Naive B cell (primary cell): ENCODE results near the gene SAMD4A. TPM values are rescaled to one million over a fixed set of nuclear protein-coding genes. Genes with fewer than 3 reads are reported as not detected.

ENCODE experiments used
- ATAC-seq, 2 donors: fragments of 150-1000 bp; cut with Tn5 transposase; 2 replicates each; pipeline ENCODE4 v1.10.0; 2021; ENCODE audit warnings: low read depth in 2 of 2, mild to moderate bottlenecking in 2 of 2, moderate library complexity in 2 of 2
- DNase-seq: peaks from one replicate; pipeline ENCODE4 v3.0.0; 2022
- H3K27ac Mint-ChIP-seq, 6 donors: one replicate each; pipeline ENCODE4 v1.8.0; 2020 to 2022; ENCODE audit warnings: mild to moderate bottlenecking in 6 of 6, mixed read lengths in 6 of 6, moderate library complexity in 5 of 6, inconsistent platforms in 2 of 6
- H3K27me3 Mint-ChIP-seq, 3 donors: one replicate each; pipeline ENCODE4 v1.8.0; 2021 to 2022; ENCODE audit warnings: mixed read lengths in 3 of 3, mild to moderate bottlenecking in 1 of 3
- H3K36me3 Mint-ChIP-seq, 2 donors: one replicate each; pipeline ENCODE4 v1.8.0; 2020 to 2022; ENCODE audit warnings: mixed read lengths in 2 of 2, inconsistent platforms in 1 of 2, mild to moderate bottlenecking in 1 of 2
- H3K4me1 Mint-ChIP-seq, 3 donors: one replicate each; pipeline ENCODE4 v1.8.0; 2020 to 2022; ENCODE audit warnings: mixed read lengths in 3 of 3, inconsistent platforms in 1 of 3, mild to moderate bottlenecking in 1 of 3, moderate library complexity in 1 of 3
- H3K4me3 Mint-ChIP-seq, 8 donors: one replicate each; pipeline ENCODE4 v1.8.0; 2020 to 2022; ENCODE audit warnings: mild to moderate bottlenecking in 8 of 8, mixed read lengths in 8 of 8, moderate library complexity in 8 of 8, inconsistent platforms in 2 of 8
- H3K9me3 Mint-ChIP-seq, 7 donors: one replicate each; pipeline ENCODE4 v1.8.0; 2020 to 2022; ENCODE audit warnings: mixed read lengths in 7 of 7, mild to moderate bottlenecking in 5 of 7, inconsistent platforms in 2 of 7, moderate library complexity in 1 of 7
- polyA plus RNA-seq, 6 donors: library from polyadenylated mRNA; unstranded; fragments of 300-500 nt; fragmentation: Illumina TruSeq; gene quantifications; one replicate each; pipeline ENCODE4 v1.2.3, GENCODE V29; 2021; ENCODE audit warnings: low read depth in 6 of 6

Gene SAMD4A
- polyA plus RNA-seq, 6 donors from 2014 or later = 0.84 to 2.1 (median 1.2) TPM; not detected in 1

DNA sequence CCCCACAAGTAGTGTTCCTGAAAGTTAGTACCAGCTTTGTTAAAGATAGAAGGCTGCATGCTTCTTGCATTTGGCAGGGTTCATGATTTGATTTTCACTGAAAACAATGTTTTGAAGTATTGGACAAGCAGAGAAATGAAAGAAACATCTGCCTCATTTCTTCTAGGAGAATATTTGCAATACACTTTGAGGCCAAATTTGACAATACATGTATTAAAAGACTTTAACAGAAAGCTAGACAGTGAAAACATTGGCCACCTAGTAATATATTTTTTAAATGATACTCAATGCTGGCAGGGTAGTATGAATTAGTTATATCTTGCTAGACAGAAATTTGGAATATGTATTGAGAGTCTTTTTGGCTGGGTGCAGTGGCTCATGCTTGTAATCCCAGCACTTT, 267.2 kb downstream of the SAMD4A start:
- Mint-ChIP-seq H3K9me3 (peaks cover 0 to 16% (median 8%) of the 10 kb centered on the region in 7 donors), H3K27me3 (no peaks in the 10 kb centered on the region), H3K4me1 (no peaks in the 10 kb centered on the region), H3K27ac (no peak overlapping the region), H3K4me3 (no peak overlapping the region), H3K36me3 (peaks cover 4 to 10% of the 10 kb centered on the region in 2 donors)
- ATAC-seq (no peak), DNase-seq (no peak)

DNA sequence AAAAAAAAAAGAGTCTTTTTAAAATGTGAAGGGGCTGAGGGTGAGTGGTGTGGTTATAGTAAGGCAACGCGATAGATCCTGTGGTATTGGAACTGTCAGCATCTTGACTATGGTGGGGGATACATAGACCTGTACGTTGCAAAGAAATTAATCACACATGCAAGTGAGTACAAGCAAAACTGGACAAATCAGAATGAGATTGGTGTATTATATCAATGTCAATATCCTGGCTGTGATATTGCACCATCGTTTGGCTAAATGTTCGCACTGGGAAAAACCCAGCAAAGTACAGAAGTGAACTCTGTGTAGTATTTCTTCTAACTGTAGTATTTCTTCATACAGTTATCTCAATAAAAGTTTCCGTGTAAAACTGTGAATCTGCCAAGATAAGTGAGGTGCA, 267.8 kb downstream of the SAMD4A start:
- H3K9me3 Mint-ChIP-seq = peaks cover 0 to 16% (median 8%) of the 10 kb centered on the region in 7 donors
- no peak for ATAC-seq

DNA sequence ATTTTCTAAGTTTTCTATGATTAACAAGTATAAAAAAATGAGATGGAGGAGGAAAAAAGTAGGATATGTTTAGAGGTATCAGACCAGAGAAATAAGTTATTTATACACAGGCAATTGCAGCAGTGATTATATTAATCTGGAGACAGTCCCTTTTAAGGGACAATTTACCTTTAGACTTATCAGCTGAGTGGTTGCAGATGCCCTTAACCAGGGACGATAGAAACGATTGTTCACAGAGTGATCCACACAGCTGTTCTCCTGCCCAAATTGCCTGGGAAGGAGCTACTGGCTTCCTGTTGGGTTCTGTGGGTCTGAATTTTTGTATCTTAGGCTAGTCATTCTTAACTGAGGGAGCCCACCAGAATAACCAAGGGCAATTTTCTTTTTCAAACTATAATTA, 269.3 kb downstream of the SAMD4A start:
- Mint-ChIP-seq H3K27ac (no peak overlapping the region), H3K4me3 (no peak overlapping the region), H3K9me3 (peaks cover 0 to 8% (median under 1%) of the 10 kb centered on the region in 7 donors), H3K4me1 (no peaks in the 10 kb centered on the region), H3K27me3 (no peaks in the 10 kb centered on the region), H3K36me3 (peaks cover 25 to 29% of the 10 kb centered on the region in 2 donors)
- ATAC-seq (no peak), DNase-seq (no peak)

More for the DNA sequence above, 267.8 kb downstream of the SAMD4A start:
- no peak for DNase-seq
- Mint-ChIP-seq H3K36me3 (peaks cover 10 to 17% of the 10 kb centered on the region in 2 donors), H3K27me3 (no peaks in the 10 kb centered on the region), H3K4me3 (no peak overlapping the region), H3K4me1 (no peaks in the 10 kb centered on the region), H3K27ac (no peak overlapping the region)

DNA sequence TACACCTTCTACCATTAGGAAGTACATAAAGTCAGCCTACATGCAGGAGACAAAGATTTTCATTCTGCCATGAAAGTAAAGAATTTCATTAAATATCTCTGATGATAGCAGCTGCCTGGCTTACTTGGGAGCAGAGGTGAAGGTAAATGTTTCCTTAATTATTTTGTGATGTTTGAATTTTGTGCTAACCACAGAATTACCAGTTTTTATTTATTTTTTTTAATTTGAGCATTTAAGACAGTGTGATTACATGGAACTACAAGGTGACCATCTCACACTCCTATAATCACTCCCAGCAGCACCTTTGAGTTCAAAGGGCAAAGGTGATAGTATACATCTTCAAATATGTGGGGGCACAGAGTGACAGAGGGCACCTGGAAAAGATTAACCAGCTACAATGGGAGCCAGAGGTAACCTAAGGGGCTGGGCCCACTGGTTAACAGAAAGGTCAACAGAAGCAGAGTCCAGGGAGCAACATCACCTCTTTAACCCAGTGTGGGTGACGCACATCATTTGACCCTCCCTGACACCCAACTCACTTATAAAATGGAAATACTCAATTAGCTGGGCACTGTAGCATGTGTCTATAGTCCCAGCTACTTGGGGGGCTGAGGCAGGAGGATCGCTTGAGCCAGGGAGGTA, 270.7 kb downstream of the SAMD4A start:
- Mint-ChIP-seq H3K4me3 (peak overlapping the region in 1 of 8 donors; percentile 29), H3K4me1 (no peaks in the 10 kb centered on the region), H3K9me3 (peaks cover 0 to 5% (median 0%) of the 10 kb centered on the region in 7 donors), H3K27ac (peak overlapping the region in 1 of 6 donors; percentile 63), H3K27me3 (no peaks in the 10 kb centered on the region), H3K36me3 (peaks cover 26 to 32% of the 10 kb centered on the region in 2 donors)
- DNase-seq (no peak), ATAC-seq (no peak)

DNA sequence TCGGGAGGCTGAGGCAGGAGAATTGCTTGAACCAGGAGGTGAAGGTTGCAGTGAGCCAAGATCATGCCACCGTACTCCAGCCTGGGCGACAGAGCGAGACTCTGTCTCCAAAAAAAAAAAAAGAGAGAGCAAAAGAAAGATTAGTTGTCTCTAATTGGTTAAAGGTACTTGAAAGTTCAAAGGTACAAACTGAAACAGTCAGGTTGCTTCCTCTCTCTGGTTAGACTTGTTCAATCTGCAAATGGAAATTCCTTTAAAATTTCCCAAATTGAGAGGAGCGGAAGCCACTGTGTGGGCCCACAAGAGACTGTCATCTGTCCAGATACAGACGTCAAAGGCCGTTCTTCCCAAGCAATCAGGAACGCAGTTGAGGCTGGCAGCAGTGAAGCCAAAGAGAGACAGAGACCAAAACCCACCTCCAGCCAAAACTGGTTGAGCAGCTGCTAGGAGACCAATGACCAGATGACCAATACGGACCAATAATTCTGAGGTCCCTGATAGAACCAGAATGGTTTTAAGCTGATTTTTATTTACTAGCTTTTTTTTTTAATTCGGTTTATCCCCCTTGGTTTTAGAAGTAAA, 272.1 kb downstream of the SAMD4A start:
- no peaks in the 10 kb centered on the region for H3K9me3 Mint-ChIP-seq
- DNase-seq = no peak
- peak overlapping the region in 1 of 6 donors; percentile 41 for H3K27ac Mint-ChIP-seq
- H3K4me3 Mint-ChIP-seq = no peak overlapping the region
- no peaks in the 10 kb centered on the region for H3K27me3 Mint-ChIP-seq
- H3K36me3 Mint-ChIP-seq = peaks cover 26 to 30% of the 10 kb centered on the region in 2 donors
- ATAC-seq = no peak
- no peaks in the 10 kb centered on the region for H3K4me1 Mint-ChIP-seq

DNA sequence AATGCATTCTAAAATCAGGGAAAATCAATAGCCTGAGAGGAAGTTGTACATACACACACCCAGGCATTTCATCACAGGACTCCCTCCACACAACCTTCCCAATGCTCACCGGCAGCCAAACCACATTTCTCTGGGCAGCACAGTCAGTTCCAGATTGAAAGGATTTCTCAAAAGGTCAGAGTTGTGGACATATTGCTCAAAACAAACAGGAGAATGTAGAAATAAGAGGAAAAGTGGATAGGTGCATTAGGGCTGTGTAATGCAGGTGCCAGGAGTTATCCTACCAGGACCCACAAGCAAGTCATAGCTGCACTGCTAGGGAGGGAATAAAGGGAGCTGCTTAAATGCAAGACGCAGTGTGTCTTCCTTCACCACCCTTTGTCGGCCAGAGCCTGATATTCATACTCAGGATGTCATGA, 272.8 kb downstream of the SAMD4A start:
- Mint-ChIP-seq H3K36me3 (peaks cover 26 to 36% of the 10 kb centered on the region in 2 donors), H3K27me3 (no peaks in the 10 kb centered on the region), H3K4me3 (no peak overlapping the region), H3K9me3 (no peaks in the 10 kb centered on the region), H3K27ac (peak overlapping the region in 1 of 6 donors; percentile 41), H3K4me1 (no peaks in the 10 kb centered on the region)
- no peak for ATAC-seq
- no peak for DNase-seq

DNA sequence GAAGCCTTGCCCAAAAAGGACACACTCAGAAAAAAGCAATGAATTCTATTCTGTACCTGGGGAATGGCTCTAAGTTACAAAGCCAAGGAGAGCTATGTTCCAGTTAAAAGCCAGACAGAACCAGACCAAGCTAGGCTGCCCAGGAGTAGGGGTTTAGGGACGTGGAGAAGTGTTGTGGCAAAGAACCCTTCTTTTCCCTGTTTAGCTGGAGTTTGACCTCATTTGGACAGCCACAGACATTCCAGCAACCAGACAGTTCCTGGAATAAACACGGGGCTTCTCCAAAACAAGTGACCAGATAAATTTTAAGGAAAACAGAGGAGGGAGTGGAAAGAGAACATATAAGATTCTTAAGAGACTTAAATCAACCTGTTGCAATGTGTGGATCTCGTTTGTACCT, 273.4 kb downstream of the SAMD4A start:
- Mint-ChIP-seq H3K27me3 (no peaks in the 10 kb centered on the region), H3K27ac (peak overlapping the region in 1 of 6 donors; percentile 48)

DNA sequence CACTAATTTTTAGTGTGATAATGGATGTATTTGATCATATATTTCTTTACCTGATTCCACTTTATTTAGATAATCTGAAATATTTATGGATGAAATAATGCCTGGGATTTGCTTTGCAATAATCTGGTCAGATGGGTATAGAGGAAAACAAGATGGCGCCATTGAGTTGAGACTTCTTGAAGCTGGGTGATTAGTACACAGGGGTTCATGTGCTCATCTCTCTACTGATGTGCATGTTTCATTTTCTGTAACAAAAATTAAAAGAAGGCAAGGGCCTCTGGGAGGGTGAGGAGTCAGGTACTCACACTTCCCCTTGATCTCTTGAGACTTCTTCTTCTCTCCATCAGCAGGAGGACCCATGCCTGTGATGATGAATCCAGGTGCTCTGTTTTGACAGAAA, 273.9 kb downstream of the SAMD4A start:
- Mint-ChIP-seq H3K27ac (no peak overlapping the region), H3K9me3 (no peaks in the 10 kb centered on the region), H3K36me3 (peaks cover 26 to 32% of the 10 kb centered on the region in 2 donors), H3K4me3 (no peak overlapping the region), H3K27me3 (no peaks in the 10 kb centered on the region), H3K4me1 (no peaks in the 10 kb centered on the region)
- no peak for DNase-seq
- no peak for ATAC-seq

More for the DNA sequence above, 273.4 kb downstream of the SAMD4A start:
- no peak for ATAC-seq
- H3K9me3 Mint-ChIP-seq = no peaks in the 10 kb centered on the region
- H3K4me3 Mint-ChIP-seq = no peak overlapping the region
- H3K4me1 Mint-ChIP-seq = no peaks in the 10 kb centered on the region
- H3K36me3 Mint-ChIP-seq = peaks cover 26 to 35% of the 10 kb centered on the region in 2 donors
- no peak for DNase-seq

Other genes starting within 250 kb of the SAMD4A start
- 1 to 10 TPM in 5 of 6 donors, not detected in 1; 1.1 to 2.3 (median 1.2) TPM for gene CDKN3, start 170.1 kb upstream of the SAMD4A start, polyA plus RNA-seq
- 100 to 1,000 TPM in 1 of 6 donors, 10 to 100 TPM in 5; 69.3 to 167 (median 78.3) TPM for gene CNIH1, start 125.8 kb upstream of the SAMD4A start, polyA plus RNA-seq
- gene GMFB, start 78.1 kb upstream of the SAMD4A start, polyA plus RNA-seq = 10 to 100 TPM; 36.4 to 45.5 (median 39.7) TPM
- gene CGRRF1, start 57.2 kb upstream of the SAMD4A start, polyA plus RNA-seq = 10 to 100 TPM; 27.4 to 41.3 (median 35.3) TPM